Ovary (tissue), 3 donors: ENCODE measurements around the gene WNK2.

Source experiments
- CTCF ChIP-seq, 3 donors: fragments of 450-650 bp in 2 of 3; fragments of 200-600 bp in 1 of 3; IDR thresholded peaks; one replicate each; pipeline versions ENCODE4 v1.5.1 to v1.8.0; 2016 to 2022; ENCODE audit warnings: antibody characterized with exemption in 3 of 3, mild to moderate bottlenecking in 1 of 3
- EP300 ChIP-seq: sonication (generic); formaldehyde crosslinking; IDR thresholded peaks from one replicate; pipeline ENCODE4 v1.6.1; 2017; ENCODE audit warnings: antibody characterized with exemption
- POLR2A ChIP-seq: fragments of 450-650 bp; IDR thresholded peaks from one replicate; pipeline ENCODE4 v1.6.1; 2017; ENCODE audit warnings: antibody characterized with exemption, mild to moderate bottlenecking, moderate library complexity
- donor health status: DM: no; HTN: no; CAD: no.

GRCh38 chr9:93147632-93148031 lies 36.3 kb upstream of the WNK2 start:
- TF ChIP-seq CTCF (IDR thresholded peaks at IDR 0.05), result no peak
- no peak for TF ChIP-seq EP300
- TF ChIP-seq POLR2A, result no peak
